ENCODE data around the gene TCERG1L.

Gene TCERG1L

DNA sequence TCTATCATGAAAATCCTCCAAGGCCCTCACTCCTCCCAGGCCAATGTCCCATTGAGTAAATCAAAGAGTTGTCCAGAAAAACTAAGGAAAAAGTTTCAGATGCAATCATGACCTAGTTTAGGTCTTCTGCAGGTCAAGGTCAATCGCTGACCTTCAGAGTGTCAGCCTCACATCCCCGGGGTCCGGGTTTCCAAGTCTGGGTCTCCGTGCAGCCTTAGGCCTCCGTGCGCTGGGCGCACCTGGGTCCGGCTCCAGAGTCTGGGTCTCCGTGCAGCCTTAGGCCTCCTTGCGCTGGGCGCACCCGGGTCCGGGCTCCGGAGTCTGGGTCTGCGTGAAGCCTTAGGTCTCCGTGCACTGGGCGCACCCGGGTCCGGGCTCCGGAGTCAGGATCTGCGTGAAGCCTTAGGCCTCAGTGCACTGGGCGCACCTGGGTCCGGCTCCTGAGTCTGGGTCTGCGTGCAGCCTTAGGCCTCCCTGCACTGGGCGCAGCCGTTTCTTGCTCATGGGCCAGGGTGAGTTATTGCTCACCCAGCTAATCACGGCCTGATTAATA, 236.2 kb downstream of the TCERG1L start:
- TF ChIP-seq, protein P1, sequence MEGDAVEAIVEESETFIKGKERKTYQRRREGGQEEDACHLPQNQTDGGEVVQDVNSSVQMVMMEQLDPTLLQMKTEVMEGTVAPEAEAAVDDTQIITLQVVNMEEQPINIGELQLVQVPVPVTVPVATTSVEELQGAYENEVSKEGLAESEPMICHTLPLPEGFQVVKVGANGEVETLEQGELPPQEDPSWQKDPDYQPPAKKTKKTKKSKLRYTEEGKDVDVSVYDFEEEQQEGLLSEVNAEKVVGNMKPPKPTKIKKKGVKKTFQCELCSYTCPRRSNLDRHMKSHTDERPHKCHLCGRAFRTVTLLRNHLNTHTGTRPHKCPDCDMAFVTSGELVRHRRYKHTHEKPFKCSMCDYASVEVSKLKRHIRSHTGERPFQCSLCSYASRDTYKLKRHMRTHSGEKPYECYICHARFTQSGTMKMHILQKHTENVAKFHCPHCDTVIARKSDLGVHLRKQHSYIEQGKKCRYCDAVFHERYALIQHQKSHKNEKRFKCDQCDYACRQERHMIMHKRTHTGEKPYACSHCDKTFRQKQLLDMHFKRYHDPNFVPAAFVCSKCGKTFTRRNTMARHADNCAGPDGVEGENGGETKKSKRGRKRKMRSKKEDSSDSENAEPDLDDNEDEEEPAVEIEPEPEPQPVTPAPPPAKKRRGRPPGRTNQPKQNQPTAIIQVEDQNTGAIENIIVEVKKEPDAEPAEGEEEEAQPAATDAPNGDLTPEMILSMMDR (IDR thresholded peaks at IDR 0.05; ENCODE audit: low read depth, low read length): no peak
- no peak overlapping the region for H3K4me3 ChIP-seq (replicated peaks in 1 of 2; ENCODE audit: low read depth in 2 of 2, low read length in 2 of 2)
- no peak for DNase-seq (ENCODE audit: low read depth in 2 of 2)

DNA sequence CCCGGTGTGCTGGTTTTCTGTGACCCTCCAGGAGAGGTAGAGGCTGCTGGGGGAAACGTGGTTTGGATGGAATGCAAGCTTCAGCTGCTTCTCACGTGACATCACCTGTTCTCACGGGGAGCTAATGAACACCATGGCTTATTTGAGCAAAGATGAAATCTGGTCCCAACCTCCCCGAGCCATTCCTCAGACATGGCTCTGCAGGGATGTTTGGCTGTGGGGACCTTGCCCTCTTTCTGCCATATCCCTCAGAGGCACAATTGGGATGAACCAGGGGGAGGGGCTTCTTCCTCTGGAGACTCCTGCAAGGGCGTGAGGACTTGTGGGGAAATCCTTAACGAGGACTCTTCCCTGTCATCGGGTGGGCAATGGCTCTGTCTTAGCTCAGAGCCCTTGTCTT, 236.8 kb downstream of the TCERG1L start:
- no peak for DNase-seq (ENCODE audit: low read depth in 2 of 2)
- H3K4me3 ChIP-seq (replicated peaks in 1 of 2; ENCODE audit: low read depth in 2 of 2, low read length in 2 of 2): no peak overlapping the region
- TF ChIP-seq, protein P1 (IDR thresholded peaks at IDR 0.05; ENCODE audit: low read depth, low read length): no peak

DNA sequence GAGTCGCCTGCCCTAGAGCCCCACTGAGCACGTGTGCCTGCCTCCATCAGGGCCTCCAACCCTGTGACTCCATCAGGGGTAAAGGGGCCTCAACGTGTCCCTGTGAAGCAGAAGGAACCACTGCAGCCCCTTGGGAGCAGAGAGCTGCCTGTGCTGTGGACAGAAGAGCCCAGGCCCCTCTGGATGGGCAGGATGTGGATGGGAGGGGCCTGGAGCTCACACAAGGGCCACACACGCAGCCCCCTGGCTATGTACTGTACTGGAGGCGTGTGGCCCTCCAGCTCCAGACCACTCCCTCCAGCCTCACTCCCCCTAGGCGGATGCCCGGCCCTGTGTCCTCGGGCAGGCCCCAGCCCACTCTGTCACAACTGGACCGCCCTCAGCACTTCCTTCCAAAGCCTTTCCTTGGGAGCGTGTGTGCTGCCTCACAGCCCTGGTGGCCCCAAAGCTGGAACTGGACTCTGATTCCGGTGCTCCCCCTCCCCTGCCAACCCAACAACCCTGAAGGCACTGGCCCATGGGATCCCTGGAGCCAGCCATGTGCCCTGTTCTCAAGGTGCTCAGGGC, 238.0 kb downstream of the TCERG1L start:
- TF ChIP-seq, protein P1 (IDR thresholded peaks at IDR 0.05; ENCODE audit: low read depth, low read length): no peak
- DNase-seq (ENCODE audit: low read depth in 2 of 2): no peak
- H3K4me3 ChIP-seq (replicated peaks in 1 of 2; ENCODE audit: low read depth in 2 of 2, low read length in 2 of 2): no peak overlapping the region

DNA sequence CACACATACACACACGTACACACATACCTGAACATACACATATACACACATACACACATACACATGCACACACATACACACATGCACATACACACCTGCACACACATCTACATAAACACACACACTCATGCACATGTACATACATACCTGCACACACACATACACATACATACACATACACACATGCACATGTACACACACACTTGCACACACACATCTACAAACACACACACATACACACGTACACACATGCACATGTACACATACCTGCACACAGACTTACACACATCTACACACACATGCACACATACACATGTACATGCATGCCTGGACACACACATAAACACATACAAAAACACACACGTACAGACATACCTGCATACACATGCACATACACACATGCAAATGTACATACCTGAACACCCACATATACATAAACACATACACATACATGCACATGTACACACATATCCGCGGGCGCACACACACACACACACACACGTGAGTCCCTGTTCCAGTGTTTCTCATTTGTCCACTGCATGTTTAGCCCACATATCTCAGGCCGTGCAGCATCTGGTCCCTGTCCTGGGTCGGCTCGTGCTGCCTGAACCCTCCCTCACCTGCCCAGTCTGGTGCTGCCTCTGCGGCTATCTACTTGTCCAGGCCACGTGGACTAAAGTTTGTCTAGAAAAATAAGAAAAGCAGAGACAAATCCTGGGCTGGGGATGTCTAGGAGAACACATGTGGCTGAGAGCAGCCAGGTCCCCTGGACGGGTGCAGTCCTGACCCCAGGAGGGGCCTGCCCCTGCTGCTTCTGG, 238.7 kb downstream of the TCERG1L start:
- TF ChIP-seq, protein P1 (IDR thresholded peaks at IDR 0.05; ENCODE audit: low read depth, low read length): no peak
- no peak for DNase-seq (ENCODE audit: low read depth in 2 of 2)
- no peak overlapping the region for H3K4me3 ChIP-seq (replicated peaks in 1 of 2; ENCODE audit: low read depth in 2 of 2, low read length in 2 of 2)

DNA sequence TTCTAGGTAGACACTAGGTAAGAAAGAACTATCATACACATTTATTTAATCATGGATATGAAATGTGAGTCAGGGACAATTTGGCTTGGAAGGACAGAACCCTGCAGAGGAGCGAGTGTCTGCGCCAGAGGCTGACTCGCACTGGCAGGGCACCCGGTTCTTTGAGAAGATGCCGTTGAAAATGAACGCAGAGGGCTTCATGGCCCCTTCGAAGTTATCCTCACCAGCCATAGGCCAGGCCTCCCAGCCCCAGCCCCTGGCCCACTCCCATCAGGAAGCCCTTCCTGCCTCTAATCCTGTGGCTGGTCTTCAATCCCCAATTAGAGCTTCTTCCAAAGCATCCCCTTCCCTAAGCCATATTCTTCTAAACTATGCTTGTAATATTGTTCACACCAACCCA, 239.8 kb downstream of the TCERG1L start:
- no peak overlapping the region for H3K4me3 ChIP-seq (replicated peaks in 1 of 2; ENCODE audit: low read depth in 2 of 2, low read length in 2 of 2)
- TF ChIP-seq, protein P1 (IDR thresholded peaks at IDR 0.05; ENCODE audit: low read depth, low read length): no peak
- no peak for DNase-seq (ENCODE audit: low read depth in 2 of 2)

DNA sequence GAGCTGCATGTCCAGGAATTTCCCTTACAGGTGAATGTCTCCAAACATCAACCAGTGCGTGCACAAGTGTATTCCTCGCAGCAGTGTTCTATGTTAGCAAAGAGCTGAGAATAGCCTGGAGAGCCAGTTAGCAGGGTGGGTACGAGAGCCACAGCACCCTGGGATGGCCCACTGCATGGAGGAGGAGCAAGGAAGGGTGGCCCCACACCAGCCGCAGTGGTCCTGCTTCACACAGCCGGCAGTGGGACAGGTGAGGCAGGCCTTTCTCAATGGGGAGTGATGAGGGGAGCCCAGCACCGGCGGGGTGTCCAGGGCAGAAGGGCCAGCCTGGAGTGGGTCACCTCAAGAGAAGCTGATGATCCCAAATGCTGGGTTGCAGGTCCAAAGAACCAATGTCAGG, 240.7 kb downstream of the TCERG1L start:
- no peak for DNase-seq (ENCODE audit: low read depth in 2 of 2)
- TF ChIP-seq, protein P1 (IDR thresholded peaks at IDR 0.05; ENCODE audit: low read depth, low read length): no peak
- H3K4me3 ChIP-seq (replicated peaks in 1 of 2; ENCODE audit: low read depth in 2 of 2, low read length in 2 of 2): no peak overlapping the region
